Measurements from ENCODE around the gene SQSTM1.

SQSTM1 gene

DNA sequence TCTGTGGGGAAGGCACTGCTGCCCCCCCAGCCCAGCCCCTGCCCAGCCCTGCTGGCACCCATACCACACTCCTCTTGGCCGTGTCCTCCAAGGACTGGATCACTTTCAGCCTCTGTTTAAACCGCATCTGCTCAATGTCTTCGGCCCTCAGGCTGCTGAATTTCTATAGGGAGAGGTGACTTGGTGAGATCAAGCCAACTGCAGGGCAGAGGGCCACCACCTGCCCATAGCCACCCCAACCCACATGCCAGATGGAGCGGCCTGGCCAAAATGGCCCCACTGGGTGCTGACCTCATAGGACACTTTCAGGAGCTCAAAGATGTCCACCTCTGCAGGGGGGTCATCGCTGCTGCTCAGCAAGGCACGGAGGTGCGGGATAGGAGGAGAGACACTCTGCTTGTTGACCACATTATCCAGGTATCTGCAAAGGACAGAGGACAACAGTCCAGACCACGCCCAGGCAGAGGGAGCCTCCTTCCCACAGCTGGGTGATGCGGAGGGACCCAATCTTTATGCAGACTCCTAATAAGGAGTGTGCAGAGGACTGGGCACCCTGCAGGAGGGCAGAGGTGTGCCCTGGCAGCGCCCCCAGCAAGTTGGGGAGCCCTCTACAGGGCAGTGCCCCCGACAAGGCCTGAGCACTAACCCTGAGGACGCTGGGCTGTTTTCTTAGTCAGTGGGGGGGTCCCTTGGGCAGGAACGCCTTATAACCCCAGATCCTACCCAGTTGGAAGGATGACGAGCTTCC is 52.3 kb downstream of the SQSTM1 start:
- Mint-ChIP-seq H3K27me3 (no peaks in the 10 kb centered on the region), H3K9me3 (no peaks in the 10 kb centered on the region), H3K27ac (no peak overlapping the region), H3K36me3 (ENCODE audit: low read depth) (peaks cover 19% of the 10 kb centered on the region), H3K4me1 (no peaks in the 10 kb centered on the region), H3K4me3 (no peak overlapping the region)
- ATAC-seq (no peak), DNase-seq (no peak)

DNA sequence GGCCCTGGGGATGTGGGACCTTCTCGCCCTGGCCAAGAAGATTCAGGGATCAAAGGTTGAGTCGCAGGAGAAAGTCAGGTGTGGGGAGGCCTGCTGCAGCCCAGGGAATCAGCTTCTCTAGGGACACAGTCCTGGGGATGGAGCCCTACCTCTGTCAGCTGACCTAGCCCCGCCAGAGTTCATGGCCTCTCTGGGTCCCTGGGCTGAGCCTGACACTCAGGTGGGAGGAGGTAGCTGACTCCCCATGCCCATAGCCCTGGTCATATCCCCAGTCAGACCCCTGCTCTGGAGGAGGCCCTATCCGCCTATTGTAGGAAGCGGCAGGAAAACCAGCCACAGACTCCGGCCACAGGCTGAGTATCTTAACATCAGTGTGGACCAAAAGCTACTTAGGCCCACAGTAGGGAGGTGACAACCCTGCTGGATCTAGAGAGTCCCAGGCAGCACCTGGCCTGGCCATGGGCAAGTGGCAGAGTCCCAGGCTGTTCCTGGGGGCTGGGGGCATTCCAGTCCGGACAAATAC is 52.9 kb downstream of the SQSTM1 start:
- H3K27ac Mint-ChIP-seq, result no peak overlapping the region
- no peaks in the 10 kb centered on the region for H3K27me3 Mint-ChIP-seq
- peaks cover 19% of the 10 kb centered on the region for H3K36me3 Mint-ChIP-seq (ENCODE audit: low read depth)
- H3K4me1 Mint-ChIP-seq, result no peaks in the 10 kb centered on the region
- ATAC-seq (no peak), DNase-seq (no peak)
- H3K4me3 Mint-ChIP-seq, result no peak overlapping the region
- H3K9me3 Mint-ChIP-seq, result no peaks in the 10 kb centered on the region

DNA sequence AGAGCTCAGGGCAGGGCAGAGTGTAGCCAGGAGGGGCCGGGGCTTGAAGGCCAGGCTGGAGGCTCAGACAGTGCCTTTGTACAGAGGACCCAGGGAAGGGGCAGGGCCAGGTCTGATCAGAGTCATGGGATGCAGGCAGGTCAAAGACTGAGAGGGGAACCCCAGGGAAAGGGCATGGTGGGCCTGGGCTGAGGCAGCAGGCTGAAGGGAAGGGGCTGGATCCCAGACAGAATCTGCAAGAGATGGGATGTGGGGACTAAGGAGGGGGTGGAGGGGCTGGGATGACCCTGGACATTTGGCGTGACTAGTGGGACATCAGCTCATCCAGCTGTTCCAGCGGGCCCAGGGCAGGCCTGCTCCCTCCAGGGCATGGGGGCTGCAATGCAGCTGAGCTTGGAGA is 53.4 kb downstream of the SQSTM1 start:
- H3K9me3 Mint-ChIP-seq, result no peaks in the 10 kb centered on the region
- peaks cover 19% of the 10 kb centered on the region for H3K36me3 Mint-ChIP-seq (ENCODE audit: low read depth)
- ATAC-seq (no peak), DNase-seq (no peak)
- H3K4me3 Mint-ChIP-seq, result no peak overlapping the region
- H3K27ac Mint-ChIP-seq, result no peak overlapping the region
- no peaks in the 10 kb centered on the region for H3K27me3 Mint-ChIP-seq
- no peaks in the 10 kb centered on the region for H3K4me1 Mint-ChIP-seq

DNA sequence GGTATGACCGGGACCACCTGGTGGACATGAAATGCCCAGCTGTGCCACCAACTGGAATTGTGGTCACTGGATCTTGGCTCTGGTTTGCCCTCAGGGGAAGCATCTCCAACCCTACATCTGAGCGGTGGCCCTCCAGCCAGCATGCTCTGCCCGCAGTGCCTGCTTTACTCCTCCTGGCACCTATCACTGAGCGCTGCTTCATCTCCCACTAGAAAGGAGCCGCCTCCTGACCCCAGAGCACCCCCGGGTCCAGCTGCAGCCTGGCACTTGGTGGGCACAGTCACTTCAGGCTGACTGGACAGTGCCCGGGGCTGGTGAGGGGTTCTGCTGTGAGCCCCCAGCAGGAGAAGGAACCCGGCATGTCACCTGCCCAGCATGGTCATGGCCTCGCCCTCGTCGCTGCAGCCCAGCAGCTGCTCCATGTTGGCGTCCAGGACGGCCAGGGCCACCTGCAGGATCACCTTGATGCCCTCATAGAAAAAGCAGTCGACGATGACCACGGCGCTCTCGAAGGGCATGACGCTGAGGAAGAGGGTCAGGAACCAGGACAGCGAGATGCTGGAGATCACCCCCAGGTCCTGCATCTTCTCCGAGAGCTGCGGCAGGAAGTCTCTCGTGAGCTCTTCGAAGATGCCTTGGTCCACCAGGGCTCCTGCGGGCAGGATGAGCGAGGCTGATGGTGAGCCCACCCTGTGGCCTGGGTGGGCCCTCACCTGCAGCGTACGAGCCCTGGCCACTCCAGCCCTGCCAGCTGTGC is 54.0 kb downstream of the SQSTM1 start:
- H3K36me3 Mint-ChIP-seq (ENCODE audit: low read depth), result peaks cover 19% of the 10 kb centered on the region
- no peak overlapping the region for H3K4me3 Mint-ChIP-seq
- ATAC-seq, result no peak
- H3K4me1 Mint-ChIP-seq, result no peaks in the 10 kb centered on the region
- DNase-seq, result no peak
- H3K27me3 Mint-ChIP-seq, result no peaks in the 10 kb centered on the region
- no peak overlapping the region for H3K27ac Mint-ChIP-seq
- no peaks in the 10 kb centered on the region for H3K9me3 Mint-ChIP-seq

DNA sequence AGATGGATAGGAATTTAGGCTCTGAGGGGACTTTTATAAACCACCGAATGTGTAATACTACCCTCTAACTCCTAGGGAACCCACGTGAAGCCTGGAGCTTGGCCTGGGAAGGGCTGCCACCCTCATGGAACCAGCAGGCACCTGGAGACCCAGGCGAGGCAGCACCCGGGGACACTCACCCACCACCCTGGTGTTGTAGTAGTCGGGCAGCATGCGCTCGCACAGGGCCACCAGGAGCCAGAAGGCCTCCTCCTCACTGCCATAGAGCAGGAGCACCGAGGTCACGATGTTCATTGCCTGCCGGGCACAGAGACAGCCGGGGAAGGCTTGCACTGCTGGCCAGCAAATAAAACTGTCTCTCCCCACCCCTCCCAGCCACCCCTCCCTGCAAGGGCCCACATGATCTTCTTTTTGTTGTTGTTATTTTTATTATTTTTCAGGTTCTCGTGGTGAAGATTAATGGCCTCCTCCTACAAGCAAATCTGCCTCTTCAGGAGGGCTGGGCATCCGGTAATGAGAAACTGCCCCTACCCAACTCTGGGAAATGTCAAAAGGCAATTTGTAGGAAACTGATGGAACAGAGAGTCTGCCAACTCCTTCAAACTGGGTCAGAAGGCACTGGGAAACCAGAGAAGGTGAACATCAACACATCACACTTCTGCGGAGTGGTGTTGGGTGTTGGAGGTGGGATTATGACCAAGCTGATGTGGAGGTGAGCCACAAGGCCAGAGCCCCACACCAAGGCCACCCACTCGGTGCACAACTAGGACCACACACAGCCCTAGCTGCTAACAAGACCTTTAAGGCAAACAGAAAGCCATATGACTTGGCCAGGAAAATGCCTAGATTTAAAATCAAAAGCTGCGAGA is 55.3 kb downstream of the SQSTM1 start:
- no peak for DNase-seq
- H3K9me3 Mint-ChIP-seq, result no peaks in the 10 kb centered on the region
- no peak for ATAC-seq
- no peak overlapping the region for H3K27ac Mint-ChIP-seq
- no peaks in the 10 kb centered on the region for H3K4me1 Mint-ChIP-seq
- peaks cover 15% of the 10 kb centered on the region for H3K36me3 Mint-ChIP-seq (ENCODE audit: low read depth)
- H3K27me3 Mint-ChIP-seq, result no peaks in the 10 kb centered on the region
- no peak overlapping the region for H3K4me3 Mint-ChIP-seq

DNA sequence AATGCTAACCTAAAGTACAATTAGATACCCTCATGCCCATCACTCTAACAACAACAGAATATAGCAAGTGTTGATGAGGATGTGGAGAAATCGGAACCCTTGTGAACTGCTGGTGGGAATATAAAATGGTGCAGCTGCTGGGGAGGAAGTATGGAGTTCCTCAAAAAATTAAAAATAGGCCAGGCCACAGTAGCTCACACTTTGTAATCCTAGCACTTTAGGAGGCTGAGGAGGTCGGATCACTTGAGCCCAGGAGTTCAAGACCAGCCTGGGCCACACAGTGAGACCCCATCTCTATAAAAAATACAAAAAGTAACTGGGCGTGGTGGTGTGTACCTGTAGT is 55.9 kb downstream of the SQSTM1 start:
- no peak overlapping the region for H3K27ac Mint-ChIP-seq
- H3K9me3 Mint-ChIP-seq, result no peaks in the 10 kb centered on the region
- DNase-seq (no peak), ATAC-seq (no peak)
- no peaks in the 10 kb centered on the region for H3K4me1 Mint-ChIP-seq
- no peaks in the 10 kb centered on the region for H3K27me3 Mint-ChIP-seq
- H3K36me3 Mint-ChIP-seq (ENCODE audit: low read depth), result peaks cover 15% of the 10 kb centered on the region
- no peak overlapping the region for H3K4me3 Mint-ChIP-seq

DNA sequence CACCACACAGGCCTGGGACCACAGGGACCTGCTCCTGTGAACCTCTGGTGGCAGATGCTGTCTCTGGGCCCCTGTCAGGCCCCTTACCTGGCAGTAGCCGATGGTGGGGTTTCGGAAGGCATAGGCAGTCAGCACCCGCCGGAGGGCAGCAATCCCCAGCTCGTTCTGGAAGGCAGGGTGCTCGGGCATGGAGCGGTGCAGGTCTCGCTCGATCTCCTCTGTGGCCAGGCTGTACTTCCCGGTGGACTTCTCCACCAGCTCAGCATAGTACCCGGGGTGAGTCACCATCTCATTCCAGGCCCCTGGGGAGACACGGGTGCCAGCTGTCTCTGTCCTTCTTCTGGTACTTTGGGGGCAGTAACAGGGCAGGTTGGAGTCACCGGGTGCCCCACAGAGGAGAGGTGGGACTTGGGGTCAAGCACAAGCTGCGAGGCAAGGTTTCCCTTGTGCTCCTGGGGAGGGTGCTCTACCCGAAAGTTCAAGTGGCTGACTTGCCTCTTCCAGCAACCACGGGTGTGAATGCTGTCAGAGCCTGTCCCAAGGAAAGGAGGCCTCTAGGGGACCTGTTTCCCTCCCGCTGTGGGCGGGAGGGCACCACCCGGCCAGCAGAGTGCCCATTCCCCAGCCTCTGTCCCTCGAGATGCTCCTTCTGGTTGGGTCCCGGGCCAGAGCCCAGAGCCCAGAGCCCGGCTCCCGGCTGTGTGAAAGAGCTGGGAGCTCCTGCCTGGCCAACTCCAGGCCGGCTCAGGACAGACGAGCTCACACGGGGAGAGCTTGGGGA is 57.7 kb downstream of the SQSTM1 start:
- Mint-ChIP-seq H3K4me1 (no peaks in the 10 kb centered on the region), H3K4me3 (no peak overlapping the region), H3K27me3 (no peaks in the 10 kb centered on the region), H3K27ac (no peak overlapping the region), H3K9me3 (peaks cover 4% of the 10 kb centered on the region), H3K36me3 (ENCODE audit: low read depth) (peaks cover 29% of the 10 kb centered on the region)
- ATAC-seq, result no peak
- no peak for DNase-seq

DNA sequence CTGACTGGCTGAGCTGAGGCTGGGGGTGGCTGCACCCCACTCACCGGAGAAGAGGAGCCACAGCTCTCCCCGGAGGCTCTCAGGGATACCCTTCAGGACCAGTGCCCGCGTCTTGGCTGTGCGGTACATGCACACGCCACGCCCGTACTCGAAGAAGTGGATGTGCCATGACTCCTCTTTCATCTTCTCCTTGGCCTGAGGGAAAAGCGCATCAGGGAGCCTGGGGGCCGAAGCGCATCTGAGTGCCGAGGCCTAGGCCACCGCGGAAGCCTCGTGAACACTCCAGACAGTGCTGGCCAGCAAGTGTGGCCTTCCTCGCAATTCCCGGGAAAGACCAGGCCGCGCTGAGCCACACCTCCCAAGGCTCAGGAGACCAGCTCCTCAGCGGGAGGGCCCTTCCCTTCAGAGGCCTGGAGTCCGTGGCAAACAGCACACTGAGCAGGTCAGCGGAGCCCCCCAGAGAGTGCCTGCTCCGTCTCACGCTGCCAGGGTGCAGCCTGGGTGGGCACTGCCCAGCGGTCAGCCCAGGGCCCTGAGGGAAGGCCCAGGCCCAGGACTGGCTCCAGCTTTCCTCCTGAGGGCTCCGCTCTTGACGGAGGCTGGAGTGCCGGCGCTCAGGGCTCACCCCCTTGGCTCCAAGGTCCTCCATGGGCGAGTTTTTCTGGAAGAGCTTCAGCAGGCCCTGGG is 58.4 kb downstream of the SQSTM1 start:
- Mint-ChIP-seq H3K27ac (no peak overlapping the region), H3K27me3 (no peaks in the 10 kb centered on the region), H3K4me1 (no peaks in the 10 kb centered on the region), H3K9me3 (peaks cover 10% of the 10 kb centered on the region), H3K4me3 (no peak overlapping the region), H3K36me3 (ENCODE audit: low read depth) (peaks cover 36% of the 10 kb centered on the region)
- DNase-seq (no peak), ATAC-seq (no peak)

DNA sequence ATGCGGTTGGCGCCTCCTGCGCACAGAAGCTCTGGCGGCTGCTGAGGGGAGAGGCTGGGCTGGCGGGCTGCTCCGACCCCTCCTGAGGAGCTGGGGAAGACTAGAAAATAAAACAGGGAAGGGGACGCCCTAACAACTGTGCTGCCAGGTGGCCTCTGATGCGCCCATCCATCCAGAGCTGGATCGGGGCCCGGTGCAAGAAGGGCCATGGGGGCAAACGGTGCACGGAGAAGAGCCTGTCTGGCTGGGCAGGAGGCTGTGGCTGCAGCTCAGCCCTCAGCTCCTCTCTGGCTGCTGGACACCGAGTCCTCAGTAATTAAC is 58.9 kb downstream of the SQSTM1 start:
- peaks cover 41% of the 10 kb centered on the region for H3K36me3 Mint-ChIP-seq (ENCODE audit: low read depth)
- ATAC-seq (no peak), DNase-seq (no peak)

DNA sequence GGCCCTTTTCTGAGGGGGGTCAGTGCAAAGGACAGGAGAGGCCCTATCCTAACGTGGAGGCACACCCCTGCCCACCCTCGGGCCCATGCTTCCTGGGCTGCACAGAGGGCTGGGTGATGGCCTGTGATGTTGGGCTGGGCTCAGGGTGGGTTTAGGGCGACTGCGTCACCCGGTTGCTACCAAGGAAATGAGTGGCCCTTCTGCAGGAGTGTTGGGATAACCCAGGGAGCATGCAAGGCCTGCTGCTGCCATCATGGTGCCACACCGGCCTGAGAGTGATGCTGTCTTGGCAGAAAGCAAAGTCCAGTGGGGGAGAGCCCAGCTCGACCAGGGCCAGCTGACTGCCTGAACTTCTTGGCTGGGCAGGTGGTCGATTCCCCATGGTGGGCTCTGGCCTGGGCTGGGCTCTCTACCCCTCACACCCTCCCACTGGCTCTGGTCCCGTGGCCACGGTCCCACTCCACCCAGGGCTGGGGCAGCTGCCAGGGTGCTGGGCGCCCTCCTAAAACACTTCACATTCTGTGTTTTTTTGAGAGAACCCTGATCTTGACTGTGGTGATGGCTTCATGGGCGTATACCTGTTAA is 59.5 kb downstream of the SQSTM1 start:
- no peak overlapping the region for H3K27ac Mint-ChIP-seq
- H3K9me3 Mint-ChIP-seq, result peaks cover 14% of the 10 kb centered on the region
- H3K4me3 Mint-ChIP-seq, result no peak overlapping the region
- H3K4me1 Mint-ChIP-seq, result no peaks in the 10 kb centered on the region
- no peaks in the 10 kb centered on the region for H3K27me3 Mint-ChIP-seq
- DNase-seq, result no peak
- ATAC-seq, result no peak
- H3K36me3 Mint-ChIP-seq (ENCODE audit: low read depth), result peaks cover 44% of the 10 kb centered on the region

More for the DNA sequence above, 58.9 kb downstream of the SQSTM1 start:
- Mint-ChIP-seq H3K4me1 (no peaks in the 10 kb centered on the region), H3K9me3 (peaks cover 14% of the 10 kb centered on the region), H3K27me3 (no peaks in the 10 kb centered on the region), H3K4me3 (no peak overlapping the region), H3K27ac (no peak overlapping the region)

DNA sequence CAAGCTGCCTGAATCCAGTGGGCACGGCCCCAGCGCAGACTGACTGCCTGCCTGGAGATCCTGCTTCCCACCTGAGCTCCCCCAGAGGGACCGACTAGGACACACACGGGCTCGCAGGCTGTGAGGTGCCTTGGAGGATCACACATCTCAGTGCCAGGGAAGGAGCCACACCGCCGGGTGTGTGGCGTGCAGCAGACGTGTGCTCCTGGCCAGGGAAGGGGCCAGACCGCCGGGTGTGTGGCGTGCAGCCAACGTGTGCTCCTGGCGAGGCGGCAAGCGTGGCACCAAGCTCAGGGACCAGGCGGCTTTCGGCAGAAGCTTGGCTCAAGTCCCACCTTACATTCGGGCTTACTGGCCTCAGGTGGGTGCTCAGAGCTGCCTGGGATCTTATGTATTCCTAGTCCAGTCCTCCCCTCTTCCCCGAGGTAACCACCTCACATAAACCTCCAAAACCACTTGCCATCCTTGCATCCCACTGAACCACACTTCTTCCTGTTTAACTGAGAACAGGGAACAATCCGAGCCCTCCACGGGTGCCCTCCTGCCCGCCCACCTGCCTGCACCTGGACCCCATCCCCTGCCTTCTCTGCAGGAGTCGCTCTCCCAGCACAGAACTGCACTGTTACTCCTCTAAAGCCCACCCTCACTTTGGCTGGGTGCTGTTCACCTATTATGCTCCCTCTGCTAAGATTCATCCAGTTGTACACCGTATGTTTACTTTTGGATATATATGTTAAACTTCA is 60.3 kb downstream of the SQSTM1 start:
- no peaks in the 10 kb centered on the region for H3K27me3 Mint-ChIP-seq
- ATAC-seq, result no peak
- H3K4me1 Mint-ChIP-seq, result no peaks in the 10 kb centered on the region
- peaks cover 19% of the 10 kb centered on the region for H3K9me3 Mint-ChIP-seq
- H3K36me3 Mint-ChIP-seq (ENCODE audit: low read depth), result peaks cover 49% of the 10 kb centered on the region
- no peak overlapping the region for H3K27ac Mint-ChIP-seq
- no peak for DNase-seq
- H3K4me3 Mint-ChIP-seq, result no peak overlapping the region

DNA sequence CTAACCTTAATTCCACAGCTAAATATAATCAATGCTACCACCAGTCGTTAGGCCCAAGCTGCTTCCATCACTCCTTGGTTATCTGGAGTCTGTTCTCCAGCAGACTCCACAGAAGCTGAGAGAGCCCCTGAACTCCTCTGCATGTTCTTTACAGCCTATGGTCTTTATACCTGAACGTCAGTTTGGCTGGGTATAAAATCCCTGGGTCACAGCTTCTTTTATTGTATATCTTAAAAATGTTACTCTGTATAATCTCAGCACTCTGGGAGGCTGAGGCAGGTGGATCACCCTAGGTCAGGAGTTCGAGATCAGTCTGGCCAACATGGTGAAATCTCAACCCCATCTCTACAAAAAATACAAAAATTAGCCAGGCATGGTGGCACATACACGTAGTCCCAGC is 61.6 kb downstream of the SQSTM1 start:
- Mint-ChIP-seq H3K4me1 (no peaks in the 10 kb centered on the region), H3K36me3 (ENCODE audit: low read depth) (peaks cover 61% of the 10 kb centered on the region), H3K4me3 (no peak overlapping the region), H3K9me3 (peaks cover 20% of the 10 kb centered on the region), H3K27me3 (no peaks in the 10 kb centered on the region), H3K27ac (no peak overlapping the region)
- DNase-seq, result no peak
- ATAC-seq, result no peak

DNA sequence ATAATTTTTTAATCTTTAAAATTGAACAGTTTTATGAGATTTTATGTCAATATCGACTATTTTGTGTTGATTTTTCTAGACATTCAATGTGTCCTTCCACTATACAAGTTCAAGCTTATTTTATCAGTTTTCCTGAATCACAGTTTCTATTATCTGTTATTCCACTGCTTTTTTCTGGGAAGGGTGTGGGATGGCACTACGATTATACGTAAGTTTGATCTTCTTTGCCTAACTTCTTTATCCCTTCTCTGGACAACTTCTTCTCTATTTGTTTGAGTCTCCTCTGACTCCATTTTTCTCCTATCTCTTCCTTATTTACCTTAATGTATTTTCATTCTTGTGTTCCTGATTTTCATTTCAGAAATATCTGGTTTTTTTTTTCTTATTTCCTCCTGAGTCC is 62.5 kb downstream of the SQSTM1 start:
- no peak for DNase-seq
- Mint-ChIP-seq H3K4me3 (no peak overlapping the region), H3K27ac (no peak overlapping the region), H3K27me3 (no peaks in the 10 kb centered on the region), H3K4me1 (no peaks in the 10 kb centered on the region), H3K9me3 (peaks cover 20% of the 10 kb centered on the region), H3K36me3 (ENCODE audit: low read depth) (peaks cover 62% of the 10 kb centered on the region)
- no peak for ATAC-seq
